ENCODE results near the gene FOXC2.

The FOXC2 gene

GRCh38 chr16:86556576-86556975 lies 10.1 kb upstream of the FOXC2 start:
- TF ChIP-seq, protein P1, sequence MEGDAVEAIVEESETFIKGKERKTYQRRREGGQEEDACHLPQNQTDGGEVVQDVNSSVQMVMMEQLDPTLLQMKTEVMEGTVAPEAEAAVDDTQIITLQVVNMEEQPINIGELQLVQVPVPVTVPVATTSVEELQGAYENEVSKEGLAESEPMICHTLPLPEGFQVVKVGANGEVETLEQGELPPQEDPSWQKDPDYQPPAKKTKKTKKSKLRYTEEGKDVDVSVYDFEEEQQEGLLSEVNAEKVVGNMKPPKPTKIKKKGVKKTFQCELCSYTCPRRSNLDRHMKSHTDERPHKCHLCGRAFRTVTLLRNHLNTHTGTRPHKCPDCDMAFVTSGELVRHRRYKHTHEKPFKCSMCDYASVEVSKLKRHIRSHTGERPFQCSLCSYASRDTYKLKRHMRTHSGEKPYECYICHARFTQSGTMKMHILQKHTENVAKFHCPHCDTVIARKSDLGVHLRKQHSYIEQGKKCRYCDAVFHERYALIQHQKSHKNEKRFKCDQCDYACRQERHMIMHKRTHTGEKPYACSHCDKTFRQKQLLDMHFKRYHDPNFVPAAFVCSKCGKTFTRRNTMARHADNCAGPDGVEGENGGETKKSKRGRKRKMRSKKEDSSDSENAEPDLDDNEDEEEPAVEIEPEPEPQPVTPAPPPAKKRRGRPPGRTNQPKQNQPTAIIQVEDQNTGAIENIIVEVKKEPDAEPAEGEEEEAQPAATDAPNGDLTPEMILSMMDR (IDR thresholded peaks at IDR 0.05; ENCODE audit: low read depth, low read length), result no peak
- DNase-seq (ENCODE audit: extremely low read depth, low read depth), result no peak

GRCh38 chr16:86557587-86557986 lies 9.0 kb upstream of the FOXC2 start:
- DNase-seq (ENCODE audit: extremely low read depth, low read depth), result no peak
- TF ChIP-seq, protein P1 (IDR thresholded peaks at IDR 0.05; ENCODE audit: low read depth, low read length), result no peak

- DNase-seq (ENCODE audit: extremely low read depth, low read depth), result no peak
- TF ChIP-seq, protein P1 (IDR thresholded peaks at IDR 0.05; ENCODE audit: low read depth, low read length), result no peak
Measured at GRCh38 chr16:86558355-86559193, 8.1 kb upstream of the FOXC2 start.

- TF ChIP-seq, protein P1 (IDR thresholded peaks at IDR 0.05; ENCODE audit: low read depth, low read length), result no peak
- DNase-seq (ENCODE audit: extremely low read depth, low read depth), result no peak
Measured at GRCh38 chr16:86559802-86560305, 6.8 kb upstream of the FOXC2 start.

DNA sequence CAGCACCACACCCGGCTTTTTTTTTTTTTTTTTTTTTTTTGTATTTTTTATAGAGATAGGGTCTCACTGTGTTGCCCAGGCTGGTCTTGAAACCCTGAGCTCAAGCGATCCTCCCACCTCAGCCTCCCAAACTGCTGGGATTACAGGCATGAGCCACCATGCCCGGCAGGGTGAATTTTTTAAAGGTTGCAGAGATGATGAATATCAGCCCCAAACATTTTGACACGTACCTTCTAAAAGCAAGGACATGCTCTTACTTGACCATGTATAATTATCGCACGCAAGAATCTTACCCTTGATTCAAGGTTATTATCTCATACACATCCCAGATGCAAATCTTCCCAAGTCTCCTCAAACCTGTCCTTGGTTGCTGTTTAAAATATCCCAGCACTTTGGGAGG lies 4.3 kb upstream of the FOXC2 start:
- no peak for DNase-seq (ENCODE audit: extremely low read depth, low read depth)
- TF ChIP-seq, protein P1 (IDR thresholded peaks at IDR 0.05; ENCODE audit: low read depth, low read length), result no peak

DNA sequence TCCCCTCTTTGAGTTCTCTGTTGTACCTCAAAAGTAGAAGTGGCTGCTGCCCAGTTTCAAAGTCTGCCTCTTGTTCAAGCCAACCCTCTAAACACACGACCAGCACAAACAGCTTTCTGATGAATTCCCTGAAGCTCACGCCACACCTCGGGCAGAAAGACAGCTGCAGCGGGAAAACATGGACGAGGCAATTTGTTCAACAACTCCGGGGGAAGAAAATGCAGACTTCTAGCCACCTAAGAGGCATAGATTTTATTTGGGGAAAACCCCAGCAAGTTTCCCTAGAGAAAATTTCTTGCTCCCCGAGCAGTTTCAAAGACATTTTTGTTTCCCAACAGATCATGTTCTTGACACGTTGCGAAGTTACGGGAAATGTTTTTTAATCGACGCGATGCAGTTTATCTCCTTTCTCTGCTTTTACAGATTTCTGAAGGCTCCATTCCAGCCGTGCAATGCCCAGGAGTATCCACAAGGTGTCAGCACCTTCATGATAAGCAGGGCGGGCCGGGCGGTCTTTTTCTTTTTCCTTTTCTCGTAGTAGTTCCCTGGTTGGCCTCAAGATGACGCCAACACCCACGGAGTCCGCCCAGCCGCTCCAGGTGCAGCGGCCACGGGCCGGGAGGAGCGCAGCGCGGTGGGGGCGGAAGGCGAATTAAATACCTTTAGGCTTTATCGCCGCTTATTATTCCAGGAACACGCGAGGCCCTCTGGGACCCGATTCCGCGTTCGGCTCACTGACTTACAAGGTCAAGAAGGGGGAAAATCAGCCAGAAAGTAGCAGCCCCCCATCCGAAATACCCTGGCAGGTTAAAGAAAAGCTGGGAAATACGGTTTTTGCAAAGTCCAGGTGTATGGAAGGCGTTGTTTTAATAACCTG lies 2.9 kb upstream of the FOXC2 start:
- TF ChIP-seq, protein P1 (IDR thresholded peaks at IDR 0.05; ENCODE audit: low read depth, low read length), result peak; percentile 100
- DNase-seq (ENCODE audit: extremely low read depth, low read depth), result peak; percentile 74

All from AG09319 (cell line).